ENCODE measurements around the gene IGHMBP2. TPM values are rescaled to one million over a fixed set of nuclear protein-coding genes. Genes with fewer than 3 reads are reported as not detected.

Gene IGHMBP2
- total RNA-seq, 1 experiment from 2014 or later: 49.1 TPM

GRCh38 chr11:68930991-68931855 lies 27.5 kb downstream of the IGHMBP2 start:
- Mint-ChIP-seq H3K27ac (ENCODE audit: unreplicated experiment) (no peak overlapping the region), H3K27me3 (ENCODE audit: insufficient read depth, unreplicated experiment) (no peaks in the 10 kb centered on the region), H3K36me3 (ENCODE audit: insufficient read depth, unreplicated experiment) (peaks cover 60% of the 10 kb centered on the region), H3K4me1 (ENCODE audit: low read depth, unreplicated experiment) (no peaks in the 10 kb centered on the region), H3K4me3 (ENCODE audit: unreplicated experiment) (no peak overlapping the region), H3K9me3 (ENCODE audit: unreplicated experiment) (peaks cover 2% of the 10 kb centered on the region)
- DNase-seq: no peak
- Histone ChIP-seq H3K4me1 (no peaks in the 10 kb centered on the region), H3K36me3 (ENCODE audit: control insufficient read depth, insufficient read depth, low read length) (0 out of 2 replicates have a peak, but pooled peaks cover 2% of the 10 kb centered on the region), H3K27me3 (replicated peaks; ENCODE audit: control insufficient read depth, insufficient read depth, low read length) (no peaks in the 10 kb centered on the region), H3K9me3 (peaks cover 5% of the 10 kb centered on the region; the same call in 1 of the 2 replicates), H3K4me3 (ENCODE audit: low read depth, low read length) (no peak overlapping the region)
- TF ChIP-seq CTCF (IDR thresholded peaks at IDR 0.05; ENCODE audit: insufficient read depth in 1 of 2, low read depth in 1 of 2, low read length in 1 of 2, severe bottlenecking in 1 of 2, unreplicated experiment in 1 of 2): no peak
- intact Hi-C loops (cut with micrococcal nuclease; ENCODE audit: unreplicated experiment): no loop called here
- ChIA-PET POLR2A (no interaction called here), CTCF (no interaction called here)
- BruUV-seq (replicated peaks): no TSS peak

- CTCF ChIA-PET: no interaction called here
- Histone ChIP-seq H3K4me1 (no peaks in the 10 kb centered on the region), H3K4me3 (ENCODE audit: low read depth, low read length) (no peak overlapping the region), H3K27me3 (replicated peaks; ENCODE audit: control insufficient read depth, insufficient read depth, low read length) (no peaks in the 10 kb centered on the region), H3K36me3 (ENCODE audit: control insufficient read depth, insufficient read depth, low read length) (0 out of 2 replicates have a peak, but pooled peaks cover 2% of the 10 kb centered on the region), H3K9me3 (no peaks in the 10 kb centered on the region)
- intact Hi-C loops (cut with micrococcal nuclease; ENCODE audit: unreplicated experiment): no loop called here
- no peak overlapping the region for H3K4me3 Mint-ChIP-seq (ENCODE audit: unreplicated experiment)
- BruUV-seq (replicated peaks): no TSS peak
- H3K27ac Mint-ChIP-seq (ENCODE audit: unreplicated experiment): no peak overlapping the region
- no peaks in the 10 kb centered on the region for H3K27me3 Mint-ChIP-seq (ENCODE audit: insufficient read depth, unreplicated experiment)
- no peaks in the 10 kb centered on the region for H3K4me1 Mint-ChIP-seq (ENCODE audit: low read depth, unreplicated experiment)
- H3K9me3 Mint-ChIP-seq (ENCODE audit: unreplicated experiment): no peaks in the 10 kb centered on the region
- peaks cover 57% of the 10 kb centered on the region for H3K36me3 Mint-ChIP-seq (ENCODE audit: insufficient read depth, unreplicated experiment)
- no peak for TF ChIP-seq CTCF (IDR thresholded peaks at IDR 0.05; ENCODE audit: insufficient read depth in 1 of 2, low read depth in 1 of 2, low read length in 1 of 2, severe bottlenecking in 1 of 2, unreplicated experiment in 1 of 2)
- no peak for DNase-seq
- POLR2A ChIA-PET: no interaction called here
Measured at GRCh38 chr11:68931911-68932310, 28.2 kb downstream of the IGHMBP2 start.

- Histone ChIP-seq H3K27me3 (replicated peaks; ENCODE audit: control insufficient read depth, insufficient read depth, low read length) (no peaks in the 10 kb centered on the region), H3K4me3 (ENCODE audit: low read depth, low read length) (no peak overlapping the region), H3K4me1 (no peaks in the 10 kb centered on the region), H3K36me3 (ENCODE audit: control insufficient read depth, insufficient read depth, low read length) (peaks cover 2% of the 10 kb centered on the region; the same call in 1 of the 2 replicates), H3K9me3 (no peaks in the 10 kb centered on the region)
- H3K27me3 Mint-ChIP-seq (ENCODE audit: insufficient read depth, unreplicated experiment): no peaks in the 10 kb centered on the region
- no peak overlapping the region for H3K4me3 Mint-ChIP-seq (ENCODE audit: unreplicated experiment)
- peaks cover 57% of the 10 kb centered on the region for H3K36me3 Mint-ChIP-seq (ENCODE audit: insufficient read depth, unreplicated experiment)
- no peaks in the 10 kb centered on the region for H3K4me1 Mint-ChIP-seq (ENCODE audit: low read depth, unreplicated experiment)
- no TSS peak for BruUV-seq (replicated peaks)
- no peaks in the 10 kb centered on the region for H3K9me3 Mint-ChIP-seq (ENCODE audit: unreplicated experiment)
- no peak overlapping the region for H3K27ac Mint-ChIP-seq (ENCODE audit: unreplicated experiment)
- TF ChIP-seq CTCF (IDR thresholded peaks at IDR 0.05; ENCODE audit: insufficient read depth in 1 of 2, low read depth in 1 of 2, low read length in 1 of 2, severe bottlenecking in 1 of 2, unreplicated experiment in 1 of 2): no peak
- POLR2A ChIA-PET: no interaction called here
- CTCF ChIA-PET: no interaction called here
- intact Hi-C loops (cut with micrococcal nuclease; ENCODE audit: unreplicated experiment): no loop called here
- DNase-seq: no peak
Measured at GRCh38 chr11:68932358-68932757, 28.7 kb downstream of the IGHMBP2 start.

Data from Caco-2 (cell line).